GM10248 (cell line): Measurements from ENCODE around the gene EDEM1.

ENCODE experiments used
- CTCF ChIA-PET: fragments of 300-600 bp; sonication (Branson Sonifier 250); formaldehyde crosslinking; extraction: SDS; loops from one replicate; lab custom pipeline; 2021; ENCODE audit warnings: antibody characterized with exemption; lab: Yijun Ruan, JAX
- POLR2A ChIA-PET: fragments of 350-650 bp; sonication (Branson Sonifier 250); formaldehyde crosslinking; extraction: SDS; loops from one replicate; lab custom pipeline; 2020; ENCODE audit warnings: antibody characterized with exemption; lab: Yijun Ruan, JAX
- DNase-seq: peaks from one replicate; pipeline ENCODE4 v3.0.0; 2012; ENCODE audit errors: extremely low spot score
- TF ChIP-seq, protein P1 (sequence below): IDR thresholded peaks from 2 replicates; pipeline ENCODE4 v1.5.1; 2012; ENCODE audit warnings: mild to moderate bottlenecking, low read depth; ENCODE audit errors: extremely low read depth, missing control alignments, control extremely low read depth

Gene EDEM1

DNA sequence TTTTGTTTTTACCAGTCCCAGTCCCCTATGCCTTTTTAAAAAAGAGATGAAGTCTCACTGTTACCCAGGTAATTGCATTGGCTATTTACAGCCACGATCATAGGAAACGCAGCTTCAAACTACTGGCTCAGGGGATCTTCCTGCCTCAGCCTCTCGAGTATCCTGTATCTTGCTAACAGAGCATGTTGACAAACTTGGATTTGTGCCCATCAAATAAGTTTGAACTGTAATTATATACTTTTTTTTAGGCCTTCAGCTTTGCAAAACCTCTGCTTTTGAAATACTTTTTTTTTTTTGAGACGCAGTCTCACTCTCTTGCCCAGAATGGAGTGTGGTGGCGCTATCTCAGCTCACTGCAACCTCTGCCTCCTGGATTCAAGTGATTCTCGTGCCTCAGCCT, 3.0 kb upstream of the EDEM1 start:
- DNase-seq, result no peak
- TF ChIP-seq, protein P1, sequence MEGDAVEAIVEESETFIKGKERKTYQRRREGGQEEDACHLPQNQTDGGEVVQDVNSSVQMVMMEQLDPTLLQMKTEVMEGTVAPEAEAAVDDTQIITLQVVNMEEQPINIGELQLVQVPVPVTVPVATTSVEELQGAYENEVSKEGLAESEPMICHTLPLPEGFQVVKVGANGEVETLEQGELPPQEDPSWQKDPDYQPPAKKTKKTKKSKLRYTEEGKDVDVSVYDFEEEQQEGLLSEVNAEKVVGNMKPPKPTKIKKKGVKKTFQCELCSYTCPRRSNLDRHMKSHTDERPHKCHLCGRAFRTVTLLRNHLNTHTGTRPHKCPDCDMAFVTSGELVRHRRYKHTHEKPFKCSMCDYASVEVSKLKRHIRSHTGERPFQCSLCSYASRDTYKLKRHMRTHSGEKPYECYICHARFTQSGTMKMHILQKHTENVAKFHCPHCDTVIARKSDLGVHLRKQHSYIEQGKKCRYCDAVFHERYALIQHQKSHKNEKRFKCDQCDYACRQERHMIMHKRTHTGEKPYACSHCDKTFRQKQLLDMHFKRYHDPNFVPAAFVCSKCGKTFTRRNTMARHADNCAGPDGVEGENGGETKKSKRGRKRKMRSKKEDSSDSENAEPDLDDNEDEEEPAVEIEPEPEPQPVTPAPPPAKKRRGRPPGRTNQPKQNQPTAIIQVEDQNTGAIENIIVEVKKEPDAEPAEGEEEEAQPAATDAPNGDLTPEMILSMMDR, result no peak
- POLR2A ChIA-PET, result interaction anchor here (0.6 kb wide), 1 partner anchor 763 kb away, joined by 3 read pairs; no protein-coding TSS in a partner anchor
- CTCF ChIA-PET, result interaction anchor here (2.2 to 4.4 kb wide), 3 partner anchors 11 to 46 kb away, joined by 10 to 30 read pairs (median 17); no protein-coding TSS in a partner anchor

GRCh38 chr3:5185093-5185673, 2.3 kb upstream of the EDEM1 start:
- POLR2A ChIA-PET, result no interaction called here
- CTCF ChIA-PET, result interaction anchor here (1.1 to 4.5 kb wide), 6 partner anchors 9 to 62 kb away, joined by 6 to 30 read pairs (median 17); partner anchors contain the start of gene ARL8B
- TF ChIP-seq, protein P1, result no peak
- no peak for DNase-seq

DNA sequence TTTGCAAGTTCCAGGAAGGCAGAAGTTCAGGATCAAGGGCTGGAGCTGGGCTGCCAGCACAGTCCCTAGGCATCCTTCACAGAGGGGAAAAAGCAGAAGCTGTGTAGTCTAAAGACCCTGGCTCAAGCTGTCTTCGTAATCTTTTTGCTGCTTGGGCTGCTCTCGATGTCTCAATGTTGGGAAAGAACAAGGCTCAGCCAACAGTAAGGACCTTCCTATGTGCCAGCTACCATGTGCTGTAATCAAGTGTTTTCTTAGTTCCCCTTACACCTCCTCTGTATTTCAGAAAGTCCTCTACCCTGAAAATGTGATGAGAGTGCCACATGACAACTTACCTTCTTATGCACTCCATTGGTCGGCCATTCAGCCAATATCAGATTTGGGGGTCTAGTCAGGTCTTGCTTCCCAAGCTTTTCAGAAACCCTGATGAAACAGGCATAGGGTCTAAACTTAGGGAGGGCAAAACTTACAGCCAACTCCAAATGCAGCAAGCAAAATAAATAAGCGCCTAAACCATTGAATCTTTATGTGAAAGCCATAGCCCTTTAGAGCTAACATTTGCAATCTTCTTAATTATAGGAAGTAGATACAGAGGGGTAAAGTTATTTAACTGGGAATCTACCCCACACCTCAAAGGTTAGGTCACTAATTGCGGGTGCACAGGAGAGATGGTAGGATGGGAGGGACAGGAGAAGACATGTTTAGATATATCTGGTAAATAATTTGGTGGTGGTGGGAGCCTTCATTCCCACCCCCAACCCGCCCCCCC, 1.2 kb upstream of the EDEM1 start:
- POLR2A ChIA-PET, result interaction anchor here (0.6 to 0.9 kb wide), 2 partner anchors 63 to 693 kb away, joined by 4 to 6 read pairs; partner anchors contain the start of gene ITPR1
- CTCF ChIA-PET, result interaction anchor here (1.1 to 4.5 kb wide), 6 partner anchors 10 to 63 kb away, joined by 6 to 30 read pairs (median 17); partner anchors contain the start of gene ARL8B
- peak; percentile 55 for DNase-seq
- TF ChIP-seq, protein P1, result no peak

- TF ChIP-seq, protein P1, result no peak
- ChIA-PET CTCF (interaction anchor here (0.8 to 4.5 kb wide), 4 partner anchors 19 to 475 kb away, joined by 3 to 30 read pairs (median 20); partner anchors contain the start of gene ARL8B), POLR2A (interaction anchor here (0.9 kb wide), 1 partner anchor 64 kb away, joined by 4 read pairs; no protein-coding TSS in a partner anchor)
- DNase-seq, result no peak
Observed at GRCh38 chr3:5186858-5187155, 700 bp upstream of the EDEM1 start.

GRCh38 chr3:5187920-5188418, 462 bp downstream of the EDEM1 start:
- POLR2A ChIA-PET, result interaction anchor here (0.7 to 1.8 kb wide), 2 partner anchors 9 to 435 kb away, joined by 3 to 7 read pairs; no protein-coding TSS in a partner anchor
- TF ChIP-seq, protein P1, result no peak
- CTCF ChIA-PET, result interaction anchor here (0.8 to 4.5 kb wide), 5 partner anchors 10 to 207 kb away, joined by 3 to 23 read pairs (median 9); partner anchors contain the start of gene ARL8B
- DNase-seq, result peak; percentile 34
